GM18873 (cell line): ENCODE results near the gene DPF3.
A peak's percentile ranks its signal among the peaks of the same experiment; 100 is the strongest.

Experiments used
- ATAC-seq: cut with Tn5 transposase; IDR thresholded peaks from one replicate; pipeline ENCODE4 v1.9.1; 2021; ENCODE audit warnings: mild to moderate bottlenecking, moderate library complexity, moderate number of reproducible peaks; ENCODE audit not compliant: unreplicated experiment, low FRiP score

Gene DPF3

DNA sequence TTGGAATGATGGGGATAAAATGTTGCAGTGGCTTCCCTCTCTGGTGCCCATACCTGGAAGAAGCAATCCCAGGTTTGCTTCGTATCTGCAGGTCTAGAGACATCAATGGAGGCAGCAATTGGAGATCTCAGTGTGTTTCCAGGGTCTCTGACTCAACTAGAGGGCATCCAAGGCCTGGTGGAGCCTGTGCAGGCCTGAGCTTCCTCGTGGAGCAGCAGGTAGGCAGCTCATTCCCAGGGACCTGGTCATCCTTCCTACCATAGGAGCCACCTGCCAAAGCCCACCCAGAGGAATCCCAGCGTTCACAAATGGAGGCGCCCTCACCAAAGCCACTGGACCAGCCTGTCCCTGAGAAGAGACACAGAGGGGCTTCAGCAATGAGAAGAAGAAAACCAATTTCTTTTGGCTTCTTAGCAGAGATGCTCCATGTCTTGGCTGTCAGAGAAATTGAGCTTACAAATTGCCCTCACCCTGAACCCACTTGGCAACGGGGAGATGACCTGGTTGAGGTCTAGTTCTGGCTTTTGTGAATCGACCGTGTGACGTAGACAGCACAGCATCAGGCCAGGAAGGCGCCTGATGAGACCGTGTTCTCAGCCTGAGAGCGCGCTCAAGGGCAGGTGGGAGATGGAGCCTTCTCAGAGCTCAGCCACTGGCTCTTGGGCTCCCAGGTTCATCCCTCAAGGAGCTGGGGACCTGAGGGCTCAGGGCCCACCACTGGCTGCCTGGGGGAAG lies 283.6 kb downstream of the DPF3 start:
- ATAC-seq: no peak

DNA sequence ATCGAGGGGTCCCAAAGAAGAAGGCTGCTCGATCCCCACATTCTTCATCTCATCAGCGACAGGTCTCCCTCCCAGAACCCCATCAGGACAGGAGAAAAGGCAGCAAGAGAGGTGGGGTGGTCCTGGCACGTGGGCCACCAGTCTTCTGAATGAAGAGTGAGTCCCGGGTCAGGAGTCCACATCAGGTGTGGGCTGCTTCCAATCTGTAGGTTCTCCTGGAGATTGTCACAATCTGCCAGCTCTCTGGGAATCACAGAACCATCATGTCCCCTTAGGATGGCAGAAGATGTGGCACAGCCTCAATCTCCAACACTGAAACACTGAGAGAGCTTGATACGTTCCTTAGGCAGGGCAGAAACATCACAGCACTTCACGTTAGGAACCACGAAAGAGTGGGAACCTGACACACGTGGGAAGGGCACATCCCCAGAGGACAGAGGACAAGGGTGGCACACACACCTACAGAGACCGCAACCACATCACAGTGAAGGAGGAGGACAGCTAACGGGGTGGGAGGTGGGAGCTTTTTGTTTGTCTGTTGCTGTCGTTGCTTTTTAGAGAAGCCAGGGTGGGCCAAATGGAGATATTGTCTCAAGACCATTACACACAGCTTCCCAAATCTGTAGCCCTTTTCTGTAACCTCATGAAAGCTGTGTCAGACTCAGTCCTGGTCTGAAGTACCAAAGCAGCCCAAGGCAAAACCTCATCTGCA lies 284.5 kb downstream of the DPF3 start:
- ATAC-seq: no peak

DNA sequence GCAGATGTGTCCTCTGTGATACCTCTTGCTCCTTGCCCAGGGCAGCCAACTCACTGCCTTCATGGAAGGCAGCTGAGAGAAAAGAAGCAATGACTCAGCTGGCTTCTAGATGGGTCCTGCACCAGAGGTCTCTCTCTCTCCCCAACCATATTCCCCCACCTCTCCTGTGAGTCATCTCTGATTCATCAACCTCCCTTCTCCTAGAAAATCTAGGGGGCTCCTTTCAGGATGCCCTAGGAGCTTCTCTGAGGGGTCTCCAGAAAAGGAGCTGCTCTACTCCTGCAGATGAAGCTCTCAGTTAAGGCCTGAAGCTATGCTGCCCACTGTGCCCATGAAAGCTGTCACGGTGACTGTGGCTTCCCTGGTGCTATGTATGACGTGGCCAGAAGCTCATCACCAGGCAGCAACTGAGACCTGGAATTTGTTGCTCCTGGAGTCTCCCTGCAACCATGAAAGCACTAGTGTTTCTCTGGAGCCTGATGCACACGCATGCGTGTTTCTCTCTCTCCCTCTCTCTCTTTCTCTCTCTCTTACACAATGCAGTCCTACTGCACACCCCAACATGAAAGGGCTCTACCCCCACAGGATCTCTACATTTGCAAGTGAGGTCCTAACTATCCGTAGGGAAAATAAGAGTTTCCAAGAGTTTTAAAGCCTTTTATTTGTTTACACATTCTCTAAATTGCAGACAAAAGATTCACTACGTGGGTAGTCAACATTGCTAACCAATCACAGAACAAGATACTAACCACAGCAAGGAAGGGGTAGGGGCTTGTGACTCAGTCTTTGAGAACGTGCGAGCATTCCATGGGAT lies 285.3 kb downstream of the DPF3 start:
- ATAC-seq: no peak

DNA sequence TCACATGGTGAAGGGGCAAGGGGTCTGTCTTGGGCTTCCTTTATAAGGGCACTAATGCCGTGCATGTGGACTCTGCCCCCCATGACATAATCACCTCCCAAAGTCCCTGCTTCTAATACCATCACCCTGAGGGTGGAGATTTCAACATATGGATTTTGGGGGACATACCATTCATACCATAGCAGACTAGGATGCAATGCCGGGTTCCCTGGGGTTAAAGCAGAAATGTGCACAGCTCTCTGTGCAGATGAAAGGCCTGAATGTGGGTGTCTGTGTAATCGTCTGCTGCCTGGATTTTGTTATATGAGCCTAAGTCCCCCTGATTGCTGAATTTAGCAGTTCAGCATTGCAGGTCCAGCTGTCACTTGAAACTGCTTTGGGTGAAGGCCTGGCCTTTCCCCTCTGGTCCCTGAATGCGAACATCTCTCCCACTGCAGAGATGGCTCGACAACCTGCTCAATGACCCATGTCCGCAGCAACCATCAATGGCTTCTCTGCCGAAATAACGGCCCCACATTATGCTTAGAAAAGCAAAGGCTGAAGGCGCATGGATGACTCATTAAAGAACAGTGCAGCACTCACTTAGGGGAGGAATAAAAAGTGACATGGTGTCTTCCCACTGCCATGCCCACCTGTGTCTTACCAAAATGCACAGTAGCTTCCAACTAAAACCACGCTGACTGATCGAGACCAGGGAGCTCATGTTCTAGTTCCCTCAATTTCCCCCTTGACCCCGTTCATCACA lies 286.3 kb downstream of the DPF3 start:
- ATAC-seq: no peak

DNA sequence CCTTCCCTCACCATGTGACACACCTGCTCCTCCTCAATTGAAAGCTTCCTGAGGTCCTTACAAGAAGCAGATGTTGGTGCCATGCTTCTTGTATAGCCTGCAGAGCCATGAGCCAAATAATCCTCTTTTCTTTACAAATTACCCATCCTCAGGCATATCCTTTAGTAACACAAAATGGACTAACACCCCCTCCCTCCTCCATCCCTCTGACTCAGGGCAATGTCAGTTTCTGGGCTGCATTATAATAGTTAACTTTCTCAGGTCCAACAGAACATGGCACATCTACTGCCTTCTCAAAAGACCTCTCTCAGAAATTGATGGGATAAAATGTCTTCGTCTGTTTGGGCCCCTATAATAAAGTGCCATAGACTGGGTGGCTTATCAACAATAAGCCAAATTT lies 287.0 kb downstream of the DPF3 start:
- ATAC-seq: no peak

DNA sequence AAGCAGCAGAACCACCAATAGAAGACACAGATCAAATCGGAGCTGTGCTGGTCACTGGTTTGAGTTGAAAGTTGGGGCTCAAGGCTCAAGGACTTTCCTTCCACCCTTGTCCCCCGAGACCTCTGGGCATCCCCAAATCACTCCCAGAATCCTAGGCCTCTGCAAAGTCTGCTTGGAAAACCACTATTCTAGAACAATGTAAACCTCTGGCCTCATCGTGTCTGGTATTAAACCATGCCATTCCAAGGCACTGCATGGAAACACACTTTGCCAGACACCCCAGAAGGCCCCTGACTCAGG lies 288.0 kb downstream of the DPF3 start:
- no peak for ATAC-seq

DNA sequence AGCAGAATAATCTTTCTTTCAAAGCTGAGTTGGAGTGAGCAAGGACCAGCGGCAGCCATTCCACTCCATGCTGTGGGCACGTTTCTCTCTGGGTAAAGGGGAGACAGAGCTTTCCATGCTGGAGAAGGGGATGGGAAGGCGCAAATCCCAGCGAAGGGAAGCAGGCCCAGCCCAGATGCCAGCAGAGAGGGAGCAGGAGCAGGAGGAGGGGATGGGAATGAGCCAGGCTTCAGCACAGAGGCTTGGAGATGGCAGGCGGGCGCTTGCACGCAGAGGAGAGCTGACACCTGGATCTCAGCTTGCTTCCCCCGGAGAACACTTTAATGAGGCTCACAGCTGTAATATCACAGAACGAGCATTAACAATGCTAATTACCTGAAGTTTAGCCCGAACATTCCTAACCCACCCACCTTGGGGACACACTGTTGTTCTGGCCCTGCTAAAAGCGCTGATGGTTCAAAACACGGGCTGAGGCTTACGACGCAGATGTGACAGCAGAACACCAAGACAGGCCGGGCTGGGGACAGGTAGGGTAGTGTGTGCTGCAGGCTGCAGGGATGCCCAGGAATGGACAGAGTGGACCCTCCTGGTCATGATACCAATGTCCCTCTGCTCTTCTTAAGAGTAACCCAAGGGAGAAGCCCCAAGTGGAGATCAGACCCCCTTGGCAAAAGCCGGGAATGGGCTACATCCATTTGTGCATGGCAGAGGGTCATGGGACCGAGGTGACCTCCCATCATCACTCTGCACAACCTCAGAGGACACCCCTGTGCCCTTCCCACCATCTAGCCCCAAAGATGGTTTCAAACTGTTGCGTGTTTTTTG lies 288.6 kb downstream of the DPF3 start:
- ATAC-seq: no peak

DNA sequence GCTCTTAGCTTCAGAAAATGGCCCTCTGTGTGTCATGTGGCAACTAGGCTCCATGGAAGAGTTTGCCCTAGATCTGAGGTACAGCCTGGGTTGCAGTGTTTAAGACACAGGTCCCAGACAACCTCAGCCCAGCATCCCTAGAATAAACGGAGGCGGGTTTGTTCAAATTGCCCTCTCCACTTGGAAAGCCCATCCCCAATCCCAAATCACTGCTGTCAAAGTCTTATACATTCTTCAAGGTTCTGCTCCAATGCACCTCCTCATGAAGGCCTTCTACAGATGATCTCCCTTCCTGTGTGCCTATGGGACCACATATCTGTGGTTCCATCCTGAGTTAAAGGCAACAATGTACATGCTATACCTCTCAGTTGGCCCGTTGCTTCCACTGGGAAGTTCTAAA lies 289.8 kb downstream of the DPF3 start:
- ATAC-seq: no peak

DNA sequence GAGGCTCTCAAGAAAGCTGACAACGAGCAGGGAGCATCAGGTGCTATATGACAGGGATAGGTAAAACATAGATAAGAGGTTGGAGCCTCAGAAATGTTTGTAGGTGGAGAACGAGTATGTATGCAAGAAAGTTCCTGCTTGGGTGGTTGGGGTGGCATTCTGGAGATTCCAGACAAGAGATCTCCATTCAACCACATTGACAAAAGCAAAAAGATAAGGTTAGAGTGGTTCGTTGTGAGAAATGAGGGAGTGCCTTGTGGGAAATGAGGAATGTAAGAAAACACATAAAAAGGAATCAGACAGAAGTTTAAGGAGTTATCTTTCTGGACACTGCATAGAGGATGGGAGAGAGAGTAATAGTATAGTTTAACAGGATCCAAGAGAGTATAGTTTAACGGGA lies 290.3 kb downstream of the DPF3 start:
- ATAC-seq: no peak

DNA sequence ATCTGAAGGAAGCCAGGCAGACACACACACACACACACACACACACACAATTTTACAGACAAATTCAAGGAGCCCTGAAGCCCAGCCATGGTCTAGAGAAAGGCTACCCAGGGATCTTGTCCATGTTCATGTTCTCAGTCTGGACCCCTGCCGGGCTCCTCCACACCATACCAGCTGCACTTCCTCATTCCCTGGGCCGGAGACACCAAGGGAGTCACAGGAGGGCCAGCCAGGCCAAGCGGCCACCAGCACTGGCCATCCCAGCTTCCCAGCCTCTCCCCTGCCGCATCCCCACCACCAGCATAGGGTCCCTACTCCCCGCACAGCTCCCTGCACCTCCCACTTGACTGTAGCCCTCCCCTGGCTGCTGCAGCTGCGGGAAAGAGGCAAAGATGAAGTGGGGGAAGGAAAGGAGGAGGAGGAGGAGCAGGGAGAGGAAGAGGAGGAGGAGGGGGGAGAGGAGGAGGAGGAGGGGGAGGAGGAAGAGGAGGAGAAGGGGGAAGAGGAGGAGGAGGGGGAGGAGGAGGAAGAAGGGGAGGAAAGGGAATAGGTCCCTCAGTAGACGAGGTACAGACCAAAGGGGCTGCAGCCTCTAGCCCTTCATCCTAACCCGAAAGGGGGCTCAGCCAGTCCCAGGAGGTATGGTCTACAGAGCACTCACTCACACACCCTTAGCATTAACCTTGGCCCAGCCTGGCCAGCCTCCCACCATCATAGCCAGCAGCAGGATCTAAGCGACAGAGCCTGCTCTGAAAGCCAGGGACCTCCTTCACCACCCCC lies 293.2 kb downstream of the DPF3 start:
- no peak for ATAC-seq

DNA sequence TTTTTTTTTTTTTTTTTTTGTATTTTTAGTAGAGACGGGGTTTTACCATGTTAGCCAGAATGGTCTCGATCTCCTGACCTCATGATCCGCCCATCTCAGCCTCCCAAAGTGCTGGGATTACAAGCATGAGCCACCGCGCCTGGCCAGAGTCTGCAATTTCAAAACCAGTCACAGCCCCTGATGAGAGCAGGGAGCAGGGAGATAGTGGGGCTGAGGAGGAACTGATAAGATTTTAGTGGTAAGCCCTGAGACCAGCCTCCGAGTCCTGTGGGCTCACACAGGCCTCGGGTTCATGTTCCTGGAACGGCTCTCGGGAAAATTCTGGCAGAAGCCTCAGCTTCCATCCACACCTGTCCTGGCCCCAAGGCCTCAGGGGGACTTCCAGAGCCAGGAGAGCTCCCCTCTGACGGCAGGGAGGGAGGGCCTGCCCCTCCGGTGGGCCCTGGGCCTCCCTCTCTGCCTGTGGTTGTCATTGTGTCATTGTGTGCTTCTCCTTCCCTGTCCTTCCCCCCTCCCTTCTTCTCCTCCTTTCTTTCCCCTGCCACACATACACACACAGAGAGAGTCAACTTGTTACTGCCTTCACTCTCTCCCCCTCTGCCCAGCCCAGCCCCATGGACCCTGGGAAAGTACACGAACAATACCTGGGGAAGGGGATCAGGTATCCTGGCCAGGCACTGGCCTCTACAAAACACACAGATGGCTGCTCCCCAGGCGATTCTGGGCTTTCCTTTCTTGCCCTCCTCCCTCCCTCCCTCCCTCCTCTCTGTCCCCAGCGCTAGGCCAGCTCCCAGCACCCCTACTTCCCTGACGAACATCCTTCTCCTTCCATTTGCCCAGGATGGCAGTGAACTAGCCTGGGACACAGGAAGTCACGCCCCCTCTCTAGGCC lies 294.1 kb downstream of the DPF3 start:
- ATAC-seq: no peak

DNA sequence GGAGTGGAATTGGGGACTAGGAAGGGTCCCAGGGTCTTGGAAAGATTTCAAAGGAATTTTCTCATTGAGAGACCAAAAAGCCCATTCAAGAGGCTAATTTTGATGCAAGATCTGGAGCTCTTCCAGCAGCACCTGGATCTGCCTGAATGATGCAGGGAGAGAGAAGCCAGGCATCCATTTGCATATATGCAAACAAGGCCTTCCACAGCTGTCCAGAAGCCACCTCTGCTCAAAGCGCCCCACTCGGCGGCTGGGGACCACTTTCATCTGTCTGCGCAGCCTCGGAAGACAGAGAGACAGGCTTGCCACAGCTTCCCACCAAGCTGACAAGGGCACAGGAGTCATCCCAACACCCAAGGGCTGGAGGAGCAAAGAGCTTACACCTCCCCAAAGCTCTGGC lies 295.6 kb downstream of the DPF3 start:
- ATAC-seq: peak; percentile 58

DNA sequence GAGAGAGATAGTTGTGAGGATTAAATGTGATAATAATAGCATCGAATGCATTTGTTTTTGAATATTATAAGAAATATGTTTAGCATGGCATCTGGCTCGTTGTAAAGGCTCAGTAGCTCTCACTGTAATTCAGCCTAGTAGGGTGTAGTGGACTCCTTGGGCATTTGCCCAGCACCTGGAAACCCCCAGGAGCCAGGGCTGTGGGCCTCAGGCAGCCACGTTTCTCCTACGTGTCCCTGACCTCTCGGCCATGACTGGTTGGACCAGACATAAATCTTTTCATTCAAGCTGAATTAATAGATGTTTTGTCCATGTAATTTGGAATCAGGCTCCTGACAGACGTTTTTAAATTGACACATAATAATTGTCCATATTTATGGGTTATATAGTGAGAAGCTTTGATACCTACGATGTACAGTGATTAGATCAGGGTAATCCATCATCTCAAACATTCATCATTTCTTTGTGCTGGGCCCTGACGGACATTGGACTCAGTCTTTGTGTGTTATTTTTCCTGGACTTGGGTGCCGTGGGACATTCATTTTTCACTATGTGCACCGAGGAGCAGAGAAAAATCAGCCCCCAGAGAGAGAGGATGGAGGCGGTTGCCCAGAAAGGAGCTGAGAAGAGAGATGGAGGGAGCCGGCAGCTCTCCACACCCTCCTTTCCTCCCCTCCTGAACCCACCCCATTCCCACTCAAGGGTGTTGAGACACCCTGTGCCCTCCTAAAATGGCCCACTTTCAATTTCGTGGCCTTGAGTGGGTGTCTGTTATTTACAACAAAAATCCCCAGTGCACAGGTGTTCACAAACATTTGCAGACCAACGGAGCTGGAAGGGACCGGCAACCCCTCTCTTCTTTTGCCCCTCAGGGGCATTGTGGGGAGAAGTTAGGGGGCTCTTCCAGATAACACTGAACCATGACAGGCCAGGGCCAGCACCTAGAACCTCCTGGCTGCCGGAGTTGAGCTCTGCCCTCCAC lies 296.4 kb downstream of the DPF3 start:
- no peak for ATAC-seq

DNA sequence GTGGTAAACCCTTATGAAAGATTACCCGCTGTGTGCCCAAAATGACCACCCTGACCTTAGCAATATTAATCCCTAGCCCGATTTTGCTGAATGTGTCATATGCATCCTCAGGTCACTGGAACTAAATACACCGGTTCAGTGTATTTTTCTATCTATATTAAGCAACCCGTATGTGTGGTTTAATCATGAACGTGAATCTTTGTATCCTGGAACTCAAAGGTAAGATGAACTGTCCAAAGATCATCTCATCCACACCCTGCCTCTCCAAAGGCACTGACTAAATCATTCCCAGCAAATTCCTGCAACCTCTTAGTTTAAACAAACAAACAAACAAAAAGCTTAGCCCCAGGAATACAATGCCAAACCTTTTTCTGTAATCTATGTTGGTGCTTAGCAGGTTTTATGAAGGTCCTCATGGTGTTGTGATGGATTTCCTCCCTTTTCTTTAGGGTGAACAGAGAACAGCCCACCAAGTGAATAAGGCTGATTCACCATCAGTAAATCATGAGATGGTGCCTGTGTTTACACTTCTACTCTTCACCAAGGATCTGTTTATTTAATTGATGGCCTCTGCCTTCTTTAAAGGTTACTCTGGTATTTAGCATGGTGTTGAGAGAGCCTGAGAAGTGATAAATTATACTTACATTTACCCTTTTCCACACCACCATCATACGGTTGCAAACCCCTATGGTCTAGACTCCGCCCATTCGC lies 298.6 kb downstream of the DPF3 start:
- no peak for ATAC-seq

DNA sequence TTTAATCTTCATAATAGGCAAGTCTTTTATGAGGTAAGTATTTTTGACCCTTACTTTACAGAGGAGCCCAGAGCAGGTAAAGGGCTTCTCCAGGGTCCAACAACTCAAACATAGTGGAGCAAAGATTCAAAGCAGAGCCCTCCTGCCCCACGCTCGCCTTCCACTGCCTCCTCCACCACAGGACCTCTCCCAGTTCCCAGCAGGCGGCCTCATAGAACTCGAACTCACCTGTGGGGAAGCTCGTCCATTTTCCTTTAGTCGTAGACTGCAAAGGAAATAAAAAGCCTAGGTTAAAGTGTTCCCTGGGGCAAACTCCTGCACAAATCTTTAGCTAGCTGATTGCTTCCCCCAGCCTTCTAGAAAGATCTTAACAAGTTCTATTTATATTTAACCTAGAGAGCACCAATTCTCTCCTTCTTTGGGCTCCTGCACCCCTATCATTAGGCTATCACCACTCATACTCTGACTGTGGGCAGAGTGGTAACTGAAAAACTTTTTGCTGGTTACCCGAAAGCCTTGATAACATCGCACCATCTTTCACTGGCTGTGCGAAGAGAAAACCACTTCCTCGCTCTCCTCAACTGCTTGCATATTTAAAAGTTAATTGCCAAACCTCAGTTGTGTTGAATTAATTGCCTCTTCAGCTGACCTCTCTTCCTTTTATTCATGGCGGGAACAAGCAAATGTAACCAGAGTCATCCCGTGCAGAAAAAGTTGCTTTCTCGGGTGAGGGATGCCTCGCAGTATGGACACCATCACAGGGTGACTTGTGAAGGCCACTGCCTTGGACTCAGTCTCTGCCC lies 299.6 kb downstream of the DPF3 start:
- no peak for ATAC-seq

DNA sequence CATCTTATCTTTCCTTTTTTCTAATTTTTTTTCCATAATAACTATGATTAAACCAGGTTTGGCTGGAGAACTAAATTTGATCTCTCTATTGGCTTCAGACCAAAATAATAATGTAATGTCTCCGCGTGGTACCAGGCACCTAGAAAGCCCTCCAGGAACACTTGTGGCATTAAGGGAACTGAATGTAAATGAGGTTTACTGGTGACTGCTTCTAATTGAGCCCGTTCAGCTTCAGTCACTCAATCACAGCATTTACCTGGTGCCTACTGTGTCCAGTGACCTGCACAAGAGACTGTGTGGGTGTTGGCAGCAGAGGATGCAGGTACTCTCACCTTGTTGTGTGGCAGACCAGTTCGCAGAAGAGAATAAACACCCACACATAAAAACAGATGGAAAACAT lies 302.5 kb downstream of the DPF3 start:
- ATAC-seq: no peak
